HK-2 (cell line): ENCODE data around the gene IL3RA.

Experiments
- DNase-seq: peaks from one replicate; pipeline ENCODE4 v3.0.0-alpha.2; 2018; ENCODE audit not compliant: unreplicated experiment

Gene IL3RA

DNA sequence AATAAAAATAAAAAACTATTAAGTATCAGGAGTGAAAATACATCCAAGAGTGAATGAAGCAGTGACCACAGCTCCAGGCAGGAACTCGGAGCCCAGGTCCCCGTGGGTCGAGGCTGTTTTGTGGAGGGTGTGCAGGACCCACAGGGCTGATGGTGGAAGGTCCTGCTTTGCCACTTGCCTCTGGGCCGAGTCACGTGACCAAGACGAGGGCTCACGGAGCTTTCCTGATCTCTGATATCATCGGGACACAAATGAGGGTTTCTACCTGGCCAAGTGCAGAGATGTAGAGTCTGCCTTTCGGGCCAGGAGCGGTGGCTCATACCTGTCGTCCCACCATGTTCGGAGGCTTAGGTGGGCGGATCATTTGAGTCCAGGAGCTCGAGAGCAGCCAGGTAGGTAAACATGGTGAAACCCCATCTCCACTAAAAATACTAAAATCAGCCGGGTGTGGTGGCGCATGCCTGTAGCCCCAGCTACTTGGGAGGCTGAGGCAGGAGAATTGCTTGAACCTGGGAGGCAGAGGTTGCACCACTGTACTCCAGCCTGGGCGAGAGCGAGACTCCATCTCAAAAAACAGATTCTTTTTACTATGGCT, 48.2 kb downstream of the IL3RA start:
- DNase-seq, result no peak

DNA sequence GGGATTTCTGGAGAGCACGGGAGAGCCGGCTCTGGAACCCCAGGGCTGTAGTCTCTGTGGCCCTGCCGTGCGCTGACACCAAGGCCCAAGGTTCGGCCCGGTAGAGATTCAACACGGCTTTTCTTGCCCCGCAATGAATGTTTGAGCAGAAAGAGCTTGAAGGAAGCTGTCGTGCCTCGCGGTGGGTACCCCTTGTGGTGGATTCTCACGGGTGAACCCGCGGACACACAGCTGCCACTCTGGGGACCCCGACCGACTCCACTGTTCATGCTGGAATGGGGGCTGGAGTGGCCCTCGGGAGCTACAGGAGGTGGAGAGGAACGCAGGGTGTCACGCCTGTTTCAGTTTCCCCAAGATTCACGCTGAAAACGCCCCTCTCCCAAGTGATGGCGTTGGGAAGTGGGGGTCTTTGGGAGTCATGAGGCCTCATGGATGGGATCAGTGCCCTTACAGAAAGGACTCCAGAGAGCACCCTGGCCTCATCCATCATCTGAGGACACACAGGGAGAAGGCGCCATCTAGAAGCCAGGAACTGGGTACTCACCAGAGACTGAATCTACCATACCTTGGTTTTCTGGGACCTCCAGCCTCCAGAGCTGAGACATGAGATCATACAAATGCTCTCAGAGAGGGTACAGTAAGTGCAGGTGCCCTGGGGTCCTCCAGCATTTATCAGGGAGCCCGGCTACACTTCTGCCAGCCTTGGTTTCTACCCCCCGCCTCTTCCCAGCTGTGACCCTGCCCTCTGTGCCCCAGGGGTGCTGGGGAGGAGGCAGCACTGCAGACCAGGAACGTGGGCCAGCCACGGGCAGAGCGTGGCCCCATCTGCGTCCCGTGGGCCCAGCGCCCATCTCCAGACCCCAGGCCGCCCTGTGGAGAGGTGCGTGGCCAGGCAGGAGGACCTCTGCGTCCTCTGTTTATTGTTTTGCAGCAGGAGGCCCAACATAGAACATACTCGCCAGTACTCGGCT, 49.0 kb downstream of the IL3RA start:
- no peak for DNase-seq

DNA sequence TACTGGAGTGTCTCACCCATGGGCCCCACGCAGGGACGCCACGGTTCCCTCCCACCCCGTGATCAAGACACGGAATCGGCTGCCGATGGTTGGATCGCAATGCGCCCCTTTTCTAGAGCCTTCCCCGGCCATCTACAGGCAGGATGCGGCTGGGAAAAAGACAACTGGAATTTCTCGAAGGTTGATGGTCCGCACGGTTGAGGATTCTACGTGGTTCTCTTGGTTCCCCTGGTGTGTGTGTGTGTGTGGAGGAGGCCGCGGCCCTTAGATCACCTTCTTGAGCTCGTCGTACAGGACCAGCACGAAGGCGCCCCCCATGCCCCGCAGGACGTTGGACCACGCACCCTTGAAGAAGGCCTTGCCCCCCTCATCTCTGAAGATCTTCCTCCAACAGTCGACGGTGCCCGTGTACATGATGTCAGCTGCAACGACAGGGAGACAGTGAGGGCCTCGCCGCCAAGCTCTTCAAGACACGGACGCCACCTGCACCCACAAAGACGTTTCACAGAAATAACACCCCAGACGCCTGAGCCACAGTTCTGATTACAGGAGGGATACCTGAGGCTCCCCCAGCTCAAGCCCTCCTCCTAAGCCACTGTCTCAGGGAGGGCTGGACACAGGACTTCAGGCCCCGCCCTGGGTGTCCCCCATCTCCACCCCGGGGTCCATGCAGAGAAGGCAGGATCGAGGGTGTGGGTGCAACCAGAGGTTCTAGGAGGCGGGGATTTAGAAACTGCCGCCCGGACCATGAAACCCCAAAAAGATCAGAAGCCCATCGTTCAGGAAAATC, 49.9 kb downstream of the IL3RA start:
- DNase-seq, result no peak

DNA sequence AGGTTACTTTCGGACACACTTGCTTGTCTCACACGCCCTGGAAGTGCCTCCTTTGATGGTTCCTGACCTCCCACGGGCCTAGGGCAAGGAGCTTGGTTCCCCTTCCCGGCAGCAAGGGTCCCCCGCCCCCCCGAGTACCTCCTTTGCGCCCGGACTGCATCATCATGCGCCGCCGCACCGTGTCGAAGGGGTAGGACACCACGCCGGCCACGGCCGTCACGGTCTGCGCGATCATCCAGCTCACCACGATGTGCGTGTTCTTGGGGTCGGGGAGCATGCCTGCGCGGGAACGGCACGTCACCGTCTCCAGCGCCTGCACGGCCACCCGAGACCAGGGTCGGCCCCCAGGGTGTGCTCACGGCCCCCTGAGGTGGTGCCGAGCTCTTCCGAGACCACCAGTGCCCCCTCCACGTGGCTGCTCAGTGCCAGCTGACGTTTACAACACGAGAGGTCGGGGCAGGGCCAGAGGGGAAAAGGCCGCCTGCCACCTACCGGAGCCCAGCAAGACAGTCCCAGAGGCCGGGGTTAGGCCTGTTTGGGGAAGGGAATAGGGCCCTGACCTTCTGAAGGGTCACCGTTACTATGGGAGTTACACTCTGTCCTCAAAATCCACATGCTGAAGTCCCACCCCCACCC, 50.7 kb downstream of the IL3RA start:
- no peak for DNase-seq

DNA sequence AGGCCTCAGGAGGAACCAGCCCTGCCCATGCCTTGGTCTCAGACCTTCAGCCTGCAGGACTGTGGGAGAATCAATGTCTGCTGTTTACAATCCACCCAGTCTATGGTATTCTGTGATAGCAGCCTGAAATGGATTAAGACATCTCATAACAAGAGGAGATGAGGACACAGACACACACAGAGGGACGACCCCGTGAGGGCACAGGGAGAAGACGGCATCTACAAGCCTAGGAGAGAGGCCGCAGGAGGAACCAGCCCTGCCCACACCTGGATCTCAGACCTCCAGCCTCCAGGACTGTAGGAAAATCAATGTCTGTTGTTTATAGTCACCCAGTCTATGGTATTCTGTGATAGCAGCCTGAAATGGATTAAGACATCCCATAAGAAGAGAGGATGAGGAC, 52.1 kb downstream of the IL3RA start:
- no peak for DNase-seq

DNA sequence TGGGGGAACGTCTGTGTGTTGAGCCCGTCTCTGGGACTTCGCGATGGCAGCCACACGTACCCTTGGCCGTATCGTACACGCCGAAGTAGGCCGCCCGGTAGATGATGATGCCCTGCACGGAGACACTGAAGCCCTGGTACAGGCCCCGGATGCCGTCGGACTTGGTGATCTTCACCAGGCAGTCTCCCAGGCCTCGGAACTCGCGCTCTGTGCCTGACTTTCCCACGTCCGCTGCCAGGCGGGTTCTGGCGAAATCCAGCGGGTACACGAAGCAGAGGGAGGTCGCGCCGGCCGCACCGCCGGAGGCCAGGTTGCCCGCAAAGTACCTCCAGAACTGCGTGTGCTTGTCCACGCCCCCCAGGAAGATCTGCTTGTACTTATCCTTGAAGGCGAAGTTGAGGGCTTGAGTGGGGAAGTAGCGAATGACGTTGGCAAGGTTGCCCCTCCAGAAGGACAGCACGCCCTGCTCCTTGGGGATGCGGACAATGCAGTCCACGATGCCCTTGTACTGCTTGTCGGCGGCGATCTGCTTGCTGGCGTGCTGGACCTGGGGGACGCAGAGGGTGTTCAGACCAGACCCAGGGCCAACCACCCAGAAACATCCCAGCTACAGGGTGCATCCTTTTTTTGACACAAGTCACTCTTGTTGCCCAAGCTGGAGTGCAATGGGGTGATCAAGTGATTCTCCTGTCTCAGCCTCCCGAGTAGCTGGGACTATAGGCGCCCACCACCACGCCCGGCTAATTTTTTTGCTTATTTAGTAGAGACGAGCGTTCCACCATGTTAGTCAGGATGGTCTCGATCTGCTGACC, 52.8 kb downstream of the IL3RA start:
- no peak for DNase-seq

DNA sequence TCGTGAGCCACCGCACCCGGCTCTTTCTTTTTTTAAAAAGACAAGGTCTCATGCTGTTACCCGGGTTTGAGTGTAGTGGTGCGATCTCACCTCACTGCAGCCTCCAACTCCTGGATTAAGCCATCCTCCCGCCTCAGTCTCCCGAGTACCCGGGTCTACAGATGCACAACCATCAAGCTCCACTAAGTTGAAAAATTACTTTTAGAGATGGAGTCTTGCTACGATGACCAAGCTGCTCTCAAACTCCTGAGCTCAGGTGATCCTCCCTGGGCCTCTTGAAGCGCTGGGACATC, 53.4 kb downstream of the IL3RA start:
- no peak for DNase-seq

DNA sequence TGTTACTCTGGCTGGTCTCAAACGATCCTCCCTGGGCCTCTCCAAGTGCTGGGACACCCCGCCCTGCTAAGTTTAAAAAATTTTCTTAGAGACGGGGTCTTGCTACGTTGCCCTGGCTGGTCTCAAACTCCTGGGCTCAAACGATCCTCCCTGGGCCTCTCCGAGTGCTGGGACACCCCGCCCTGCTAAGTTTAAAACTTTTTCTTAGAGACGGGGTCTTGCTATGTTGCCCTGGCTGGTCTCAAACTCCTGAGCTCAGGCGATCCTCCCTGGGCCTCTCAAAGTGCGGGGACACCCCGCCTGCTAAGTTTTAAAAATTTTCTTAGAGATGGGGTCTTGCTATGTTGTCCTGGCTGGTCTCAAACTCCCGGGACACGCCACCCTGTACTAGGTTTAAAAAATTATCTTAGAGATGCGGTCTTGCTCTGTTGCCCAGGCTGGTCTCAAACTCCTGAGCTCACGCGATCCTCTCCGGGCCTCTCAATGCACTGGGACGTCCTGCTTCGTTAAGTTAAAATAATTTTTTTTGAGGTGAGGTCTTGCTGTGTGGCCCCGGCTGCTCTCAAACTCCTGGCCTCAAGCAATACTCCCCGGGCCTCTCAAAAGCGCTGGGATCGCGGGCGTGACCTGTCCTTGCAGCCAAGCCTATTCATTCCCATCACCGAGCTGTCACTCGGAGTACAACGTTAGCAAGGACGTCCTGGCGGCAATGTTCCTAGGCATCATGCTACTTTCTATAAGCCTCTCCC, 54.2 kb downstream of the IL3RA start:
- no peak for DNase-seq

DNA sequence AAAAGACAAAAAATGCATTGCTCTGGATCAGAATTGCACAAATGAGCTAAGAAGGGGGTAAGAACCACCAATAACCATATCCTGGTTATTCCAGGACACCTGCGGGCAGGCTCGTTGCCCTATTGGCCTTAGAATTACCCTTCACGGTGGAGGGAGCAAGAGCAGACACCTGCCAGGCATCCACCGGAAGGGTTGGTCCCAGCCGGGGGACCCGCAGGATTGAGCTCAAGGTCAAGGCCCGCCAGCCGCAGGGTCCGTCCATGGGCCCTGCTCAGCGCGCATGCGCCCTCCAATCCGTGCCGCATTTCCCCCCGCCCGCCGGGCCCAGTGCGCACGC, 54.8 kb downstream of the IL3RA start:
- DNase-seq, result peak; percentile 86

DNA sequence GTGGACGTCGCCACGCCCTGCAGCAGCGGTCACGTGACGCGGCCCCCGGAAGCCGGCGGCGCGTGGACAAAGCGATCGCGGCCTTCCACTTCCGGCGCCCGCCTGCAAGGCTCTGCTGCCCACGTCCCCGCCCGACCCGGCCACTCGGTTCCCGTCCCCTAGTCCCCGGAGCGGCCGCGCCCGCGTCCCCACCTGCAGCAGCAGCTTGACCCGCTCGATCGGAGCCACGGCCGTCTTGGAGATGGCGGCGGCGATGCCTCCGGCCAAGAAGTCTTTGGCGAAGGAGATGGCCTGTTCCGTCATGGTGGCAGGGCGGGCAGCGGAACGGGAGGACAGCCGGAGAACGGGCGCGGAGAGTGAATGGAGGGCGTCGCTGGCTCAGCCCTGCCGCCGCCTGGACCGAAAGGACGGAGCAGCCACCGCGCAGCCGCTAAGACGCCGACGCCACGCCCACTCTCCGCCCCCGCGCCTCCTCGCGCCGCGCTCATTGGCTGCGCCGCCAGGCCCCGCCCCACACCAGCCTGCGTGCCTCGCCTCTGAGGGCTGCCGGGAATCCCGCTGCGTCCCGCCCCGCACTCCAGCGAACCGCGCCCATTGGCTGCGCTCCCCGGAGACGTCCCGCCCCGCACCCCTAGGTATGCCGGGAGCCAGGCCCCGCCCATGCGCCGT, 55.3 kb downstream of the IL3RA start, which contains the start of gene SLC25A6:
Gene SLC25A6 (minus strand): TSS at position 407 of the 669 bp plus-strand sequence. CDS start 104 bp downstream, at position 303.
- peak; percentile 96 for DNase-seq

DNA sequence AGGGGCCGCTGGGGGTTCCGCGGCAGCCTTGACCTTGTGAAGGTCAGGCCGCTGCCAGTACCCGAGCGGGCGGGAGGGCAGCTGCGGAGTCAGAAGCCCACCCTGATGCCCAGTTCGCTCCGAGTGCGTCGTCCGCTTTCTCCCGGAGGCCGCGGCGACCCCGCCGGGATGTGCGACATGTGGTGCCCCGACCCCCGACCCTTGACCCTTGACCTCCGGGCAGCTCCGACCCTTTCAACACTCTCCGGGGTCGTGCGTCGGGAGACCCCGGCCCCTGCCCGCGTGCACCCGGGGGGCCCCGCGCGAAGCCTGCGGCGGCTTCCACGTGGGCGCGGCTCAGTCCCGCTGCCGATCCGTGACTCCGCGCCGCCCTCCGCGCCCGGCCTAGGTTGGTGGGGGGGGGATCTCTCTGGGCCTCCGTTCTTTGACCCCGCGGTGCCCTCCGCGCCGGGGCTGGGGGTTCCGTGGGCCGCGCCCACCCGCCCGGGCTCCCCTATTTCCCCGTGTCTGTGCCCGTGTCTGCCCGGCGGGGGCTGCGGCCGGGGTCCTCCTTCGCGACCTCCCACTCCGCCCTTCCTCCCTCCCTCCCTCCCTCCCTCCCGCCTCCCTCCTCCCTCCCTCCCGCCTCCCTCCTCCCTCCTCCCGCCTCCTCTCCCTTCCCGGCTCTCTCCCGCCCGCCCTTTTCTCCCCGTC, 55.9 kb downstream of the IL3RA start:
- peak; percentile 70 for DNase-seq

DNA sequence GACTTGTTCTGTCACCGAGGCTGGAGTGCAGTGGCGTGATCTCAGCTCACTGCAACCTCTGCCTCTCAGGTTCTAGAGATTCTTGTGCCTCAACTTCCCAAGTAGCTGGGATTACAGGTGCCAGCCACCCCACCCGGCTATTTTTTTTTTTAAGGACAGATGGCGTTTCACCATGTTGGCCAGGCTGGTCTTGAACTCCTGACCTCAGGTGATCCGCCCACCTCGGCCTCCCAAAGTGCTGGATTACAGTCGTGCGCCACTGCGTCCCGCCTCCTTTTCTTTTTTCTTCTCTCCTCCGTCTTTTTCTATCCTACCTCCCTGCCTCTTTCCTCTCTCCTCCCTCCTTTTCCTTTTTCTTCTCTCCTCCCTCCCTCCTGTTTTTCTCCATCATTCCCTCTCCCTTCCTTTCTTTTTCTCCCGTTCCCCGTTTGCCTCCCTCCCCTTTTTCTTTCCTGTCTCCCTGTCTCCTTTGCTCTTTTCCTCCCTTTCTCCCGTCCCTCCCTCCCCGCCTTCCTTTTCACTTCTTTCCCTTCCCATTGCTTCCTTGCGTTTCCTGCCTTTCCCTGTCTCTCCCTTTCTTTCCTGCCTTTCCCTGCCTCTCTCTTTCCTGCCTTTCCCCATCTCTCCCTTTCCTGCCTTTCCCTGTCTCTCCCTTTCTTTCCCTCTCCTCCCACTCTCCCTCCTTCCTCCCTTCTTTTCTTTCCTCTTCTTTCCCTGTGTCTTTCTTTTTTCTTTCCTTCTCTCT, 57.5 kb downstream of the IL3RA start:
- no peak for DNase-seq

DNA sequence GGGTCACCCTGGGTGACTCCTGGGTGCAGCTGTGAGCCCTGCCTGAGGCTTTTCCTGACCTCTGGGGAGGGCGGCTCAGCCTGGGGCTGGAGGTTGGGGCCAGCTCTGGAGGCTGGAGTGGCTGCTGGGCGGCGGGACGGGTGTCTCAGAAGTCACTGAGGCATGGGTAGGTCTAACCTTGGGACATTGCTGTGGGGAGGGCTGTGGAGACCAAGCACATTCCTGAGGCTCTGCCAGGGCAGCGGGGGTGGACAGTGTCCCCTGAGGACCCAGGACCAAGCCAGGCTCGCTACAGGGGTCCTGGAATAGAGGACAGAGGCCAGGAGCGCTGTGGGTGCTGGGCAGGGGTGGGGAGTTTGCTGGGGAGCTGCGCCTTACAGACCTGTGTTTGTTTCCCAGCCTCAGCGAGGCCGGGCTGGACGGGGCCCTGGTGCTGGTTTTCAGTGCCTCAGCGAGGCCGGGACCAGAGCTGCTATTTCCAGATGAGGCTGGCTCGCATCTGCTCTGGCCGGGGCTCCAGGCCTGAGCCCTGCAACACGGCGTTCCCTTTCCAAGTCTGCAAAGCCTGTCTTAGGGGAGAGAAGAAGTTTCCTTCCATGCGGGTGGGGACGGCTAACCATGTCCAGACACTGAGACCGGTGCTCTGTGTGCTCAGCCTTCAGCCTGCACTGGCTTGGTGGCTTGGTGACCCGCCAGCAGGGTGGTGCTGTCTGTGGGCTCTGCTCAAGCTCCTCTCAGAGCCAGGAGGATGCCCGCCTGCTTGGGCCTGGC, 58.3 kb downstream of the IL3RA start:
- DNase-seq, result no peak

DNA sequence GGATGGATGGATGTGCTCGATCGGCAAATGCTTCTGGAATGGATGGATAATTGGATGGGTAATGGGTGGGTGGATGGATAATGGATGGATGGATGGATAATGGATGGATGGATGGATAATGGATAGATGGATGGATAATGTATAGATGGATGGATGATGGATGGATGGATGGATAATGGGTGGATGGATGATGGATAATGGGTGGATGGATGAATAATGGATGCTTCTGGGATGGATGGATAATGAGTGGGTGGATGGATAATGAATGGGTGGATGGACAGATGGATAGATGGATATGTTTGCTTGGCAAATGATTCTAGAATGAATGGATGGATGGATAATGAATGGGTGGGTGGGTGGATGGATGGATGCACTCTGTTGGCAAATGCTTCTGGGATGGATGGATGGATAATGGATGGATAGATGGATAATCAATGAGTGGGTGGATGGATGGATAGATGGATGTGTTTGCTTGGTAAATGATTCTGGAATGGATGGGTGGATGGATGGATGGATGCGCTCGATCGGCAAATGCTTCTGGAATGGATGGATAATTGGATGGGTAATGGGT, 59.1 kb downstream of the IL3RA start:
- no peak for DNase-seq

DNA sequence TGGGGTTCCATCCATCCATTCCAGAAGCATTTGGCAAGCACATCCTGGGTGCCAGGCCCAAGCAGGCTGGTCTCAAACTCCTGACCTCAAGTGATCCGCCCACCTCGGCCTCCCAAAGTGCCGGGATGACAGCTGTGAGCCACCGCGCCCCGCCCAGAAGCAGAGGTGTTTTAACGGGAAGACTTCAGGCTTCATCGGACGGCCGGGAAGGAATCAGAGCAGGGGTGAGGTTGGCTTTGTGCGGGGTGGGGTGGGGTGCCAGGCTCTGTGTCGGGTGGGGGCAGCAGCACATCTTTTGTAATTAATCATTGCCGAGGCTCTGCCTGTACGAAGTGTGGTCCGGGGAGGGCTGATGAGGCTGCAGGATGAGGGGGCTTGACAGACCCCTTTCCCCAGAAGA, 60.4 kb downstream of the IL3RA start:
- no peak for DNase-seq

DNA sequence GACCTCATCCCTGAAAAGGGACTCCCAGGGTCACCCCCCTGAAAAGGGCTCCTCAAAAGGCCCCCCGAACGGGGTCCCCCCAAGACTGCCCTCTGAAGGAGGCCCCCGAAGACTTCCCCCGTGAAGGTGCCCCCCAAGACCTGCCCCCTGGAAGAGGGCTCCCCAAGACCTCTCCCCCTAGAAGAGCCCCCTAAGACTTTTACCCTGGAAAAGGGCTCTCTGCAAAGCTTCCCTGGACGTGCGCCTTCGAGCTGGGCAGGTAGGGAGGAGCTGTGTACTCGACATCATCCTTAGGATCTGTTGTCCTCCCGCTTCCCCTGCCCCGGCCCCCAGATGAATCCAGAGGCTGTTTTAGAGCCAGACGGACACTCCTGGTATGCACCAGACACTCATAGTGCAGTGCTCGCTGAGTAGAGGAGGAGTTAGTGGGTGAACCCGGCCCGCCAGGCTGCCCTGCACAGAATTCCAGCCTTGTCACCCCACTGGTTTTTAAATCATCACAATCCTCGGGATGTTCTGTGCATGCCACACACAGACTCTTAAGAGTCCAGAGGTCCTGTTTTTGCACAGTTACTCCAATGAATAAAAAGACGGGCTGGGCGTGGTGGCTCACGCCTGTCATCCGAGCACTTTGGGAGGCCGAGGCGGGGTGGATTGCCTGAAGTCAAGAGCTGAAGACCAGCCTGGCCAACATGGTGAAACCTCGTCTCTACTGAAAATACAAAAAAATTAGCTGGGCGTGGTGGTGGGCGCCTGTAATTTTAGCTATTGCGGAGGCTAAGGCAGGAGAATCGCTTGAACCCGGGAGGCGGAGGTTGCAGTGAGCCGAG, 61.1 kb downstream of the IL3RA start:
- no peak for DNase-seq
